AG10803 (cell line): ENCODE measurements around the gene NMNAT3.
"Not testable (repeated sequence)": the region's sequence is repeated elsewhere in the genome, so short reads cannot be mapped to it uniquely, and the experiment has no call there.

Source experiments
- DNase-seq: peaks from one replicate; pipeline ENCODE4 v3.0.0; 2010; ENCODE audit warnings: low read depth
- H3K4me3 ChIP-seq: 2 replicates; pipeline ENCODE4 v1.5.1; 2011; ENCODE audit warnings: mild to moderate bottlenecking, low read length, control low read depth
- TF ChIP-seq, protein P1 (sequence below): conservative IDR thresholded peaks from 2 replicates; pipeline ENCODE4 v1.5.1; 2011; ENCODE audit warnings: mild to moderate bottlenecking, low read length, control low read depth, inconsistent platforms

NMNAT3 gene

DNA sequence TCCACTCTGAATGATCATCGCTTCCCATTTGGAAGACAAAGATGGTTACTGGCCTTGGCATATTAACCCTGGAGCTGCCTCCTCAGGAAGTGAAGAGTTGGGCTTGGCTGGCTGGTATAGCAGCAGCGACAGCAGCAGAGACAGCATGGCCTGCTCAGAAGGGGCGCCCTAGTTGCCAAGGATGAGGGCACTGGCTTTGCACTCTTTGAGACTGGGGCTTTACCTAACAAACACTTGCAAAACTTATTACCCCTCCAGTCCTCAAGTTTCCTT lies 69.7 kb downstream of the NMNAT3 start:
- TF ChIP-seq, protein P1, sequence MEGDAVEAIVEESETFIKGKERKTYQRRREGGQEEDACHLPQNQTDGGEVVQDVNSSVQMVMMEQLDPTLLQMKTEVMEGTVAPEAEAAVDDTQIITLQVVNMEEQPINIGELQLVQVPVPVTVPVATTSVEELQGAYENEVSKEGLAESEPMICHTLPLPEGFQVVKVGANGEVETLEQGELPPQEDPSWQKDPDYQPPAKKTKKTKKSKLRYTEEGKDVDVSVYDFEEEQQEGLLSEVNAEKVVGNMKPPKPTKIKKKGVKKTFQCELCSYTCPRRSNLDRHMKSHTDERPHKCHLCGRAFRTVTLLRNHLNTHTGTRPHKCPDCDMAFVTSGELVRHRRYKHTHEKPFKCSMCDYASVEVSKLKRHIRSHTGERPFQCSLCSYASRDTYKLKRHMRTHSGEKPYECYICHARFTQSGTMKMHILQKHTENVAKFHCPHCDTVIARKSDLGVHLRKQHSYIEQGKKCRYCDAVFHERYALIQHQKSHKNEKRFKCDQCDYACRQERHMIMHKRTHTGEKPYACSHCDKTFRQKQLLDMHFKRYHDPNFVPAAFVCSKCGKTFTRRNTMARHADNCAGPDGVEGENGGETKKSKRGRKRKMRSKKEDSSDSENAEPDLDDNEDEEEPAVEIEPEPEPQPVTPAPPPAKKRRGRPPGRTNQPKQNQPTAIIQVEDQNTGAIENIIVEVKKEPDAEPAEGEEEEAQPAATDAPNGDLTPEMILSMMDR: no peak
- no peak for DNase-seq

DNA sequence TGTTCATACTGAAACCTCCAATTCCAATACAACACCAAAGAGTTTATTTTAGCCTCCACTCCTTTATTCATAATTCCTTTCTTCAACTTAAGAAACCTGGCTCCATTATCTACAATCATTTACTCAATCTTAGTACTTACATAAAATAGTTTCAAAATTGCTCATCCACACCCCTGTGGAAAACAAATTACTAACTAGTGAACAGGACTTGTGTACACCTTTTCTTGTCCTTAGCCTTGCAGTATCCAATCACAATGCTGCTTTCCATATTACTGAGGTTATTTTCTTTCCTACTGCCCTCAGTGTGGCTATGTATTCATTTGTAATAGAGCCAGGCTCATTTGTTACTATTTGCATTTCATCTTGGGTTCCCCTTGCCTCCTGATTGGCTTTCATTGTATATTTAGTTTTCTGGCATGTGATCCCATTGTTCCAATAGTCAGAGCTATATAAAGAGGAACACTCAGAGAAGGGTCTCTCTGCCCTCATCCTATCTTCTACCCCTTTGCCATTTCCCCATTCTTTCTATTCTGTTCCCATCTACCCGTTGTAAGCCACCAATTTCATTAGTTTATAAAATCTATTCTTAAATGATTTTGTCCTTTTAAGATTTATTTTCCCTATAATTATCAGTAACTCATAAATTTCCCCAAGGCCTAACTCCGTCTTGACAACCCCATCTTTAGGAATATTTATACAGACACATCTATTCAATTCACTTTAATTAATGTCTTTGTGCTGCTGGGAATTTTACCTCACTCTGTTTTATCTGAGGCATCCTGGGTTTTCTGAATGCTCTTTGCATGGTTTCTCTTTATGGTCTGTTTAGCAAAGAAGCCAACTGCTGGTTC lies 70.3 kb downstream of the NMNAT3 start:
- TF ChIP-seq, protein P1: no peak
- DNase-seq: no peak

More for the DNA sequence above, 69.7 kb downstream of the NMNAT3 start:
- H3K4me3 ChIP-seq: no peak overlapping the region

DNA sequence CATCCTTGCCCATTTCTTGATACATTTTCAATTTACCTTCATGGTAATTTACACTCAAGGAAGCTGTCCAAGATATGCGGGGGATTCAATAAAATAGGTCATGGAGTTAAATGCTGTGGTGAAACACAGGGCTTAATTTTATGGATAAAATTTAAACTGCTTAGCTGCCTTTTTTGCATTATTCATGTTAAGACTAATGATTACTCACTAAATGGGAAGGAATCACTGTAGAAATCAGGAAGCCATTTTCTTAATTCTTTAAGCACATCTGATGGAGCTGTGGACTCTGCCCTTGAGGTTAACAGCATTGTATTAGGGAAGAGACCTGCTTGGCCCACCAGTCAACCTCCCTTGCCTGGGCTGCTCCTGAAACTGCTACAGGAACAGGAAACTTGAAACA lies 75.8 kb downstream of the NMNAT3 start:
- DNase-seq: no peak
- TF ChIP-seq, protein P1: no peak
- no peak overlapping the region for H3K4me3 ChIP-seq

More for the DNA sequence above, 70.3 kb downstream of the NMNAT3 start:
- no peak overlapping the region for H3K4me3 ChIP-seq

DNA sequence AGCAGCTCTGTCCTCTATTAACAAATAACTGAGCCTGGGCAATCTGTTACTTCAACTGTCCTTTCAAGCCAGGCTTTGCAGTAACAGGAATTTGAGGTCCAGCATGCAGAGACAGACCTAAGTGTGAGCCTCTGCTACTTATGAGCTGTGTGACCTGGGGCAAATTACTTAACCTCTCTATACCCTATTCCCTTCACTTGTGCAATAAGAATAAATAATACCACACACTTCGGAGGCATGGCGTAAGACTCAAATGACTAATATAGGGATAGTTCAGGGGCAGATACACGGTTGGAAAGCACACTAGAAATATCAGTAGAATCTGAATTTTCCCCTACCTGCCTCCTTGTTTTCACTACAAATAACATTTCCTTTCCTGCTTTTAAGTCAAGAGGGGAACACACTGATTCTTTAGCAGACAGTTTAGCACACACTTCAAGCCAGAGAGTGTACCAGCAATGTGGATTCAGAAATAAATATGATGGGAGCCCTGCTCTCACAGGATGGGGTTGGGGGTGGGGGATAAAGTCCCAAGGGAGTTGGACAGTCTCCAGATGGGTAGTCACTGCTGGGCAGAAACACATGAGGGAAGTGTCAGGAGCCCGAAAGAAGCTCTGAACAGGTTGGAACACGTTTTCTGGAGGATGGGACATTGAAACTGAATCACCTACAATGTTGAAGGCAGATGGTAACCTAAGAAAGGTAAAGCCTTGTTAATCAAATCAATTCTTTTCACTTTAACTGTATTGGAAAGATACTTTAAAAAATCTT lies 76.4 kb downstream of the NMNAT3 start:
- DNase-seq: no peak
- H3K4me3 ChIP-seq: no peak overlapping the region
- TF ChIP-seq, protein P1: no peak

DNA sequence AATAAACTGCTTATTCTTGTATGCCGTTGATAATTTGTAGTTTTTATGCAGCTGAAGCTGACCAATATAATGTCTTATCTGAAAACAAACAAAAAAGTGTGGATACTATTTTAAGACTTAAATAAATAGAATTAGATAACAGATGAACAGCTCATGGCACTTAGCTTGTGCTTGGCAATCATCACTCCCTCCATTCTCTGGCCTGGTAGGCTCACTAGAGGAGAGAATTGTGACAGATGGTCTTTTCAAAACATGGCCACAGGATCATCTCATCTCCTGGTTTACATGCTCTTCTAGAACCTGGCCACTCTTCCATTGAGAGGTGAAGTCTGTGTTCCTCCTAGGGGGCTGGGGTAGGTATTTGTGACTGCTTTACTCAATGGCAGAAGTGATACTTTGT lies 79.8 kb downstream of the NMNAT3 start:
- no peak for DNase-seq
- no peak overlapping the region for H3K4me3 ChIP-seq
- TF ChIP-seq, protein P1: no peak

DNA sequence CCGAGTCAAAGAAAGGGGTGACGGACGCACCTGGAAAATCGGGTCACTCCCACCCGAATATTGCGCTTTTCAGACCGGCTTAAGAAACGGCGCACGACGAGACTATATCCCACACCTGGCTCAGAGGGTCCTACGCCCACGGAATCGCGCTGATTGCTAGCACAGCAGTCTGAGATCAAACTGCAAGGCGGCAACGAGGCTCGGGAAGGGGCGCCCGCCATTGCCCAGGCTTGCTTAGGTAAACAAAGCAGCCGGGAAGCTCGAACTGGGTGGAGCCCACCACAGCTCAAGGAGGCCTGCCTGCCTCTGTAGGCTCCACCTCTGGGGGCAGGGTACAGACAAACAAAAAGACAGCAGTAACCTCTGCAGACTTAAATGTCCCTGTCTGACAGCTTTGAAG lies 86.6 kb downstream of the NMNAT3 start:
- not testable (repeated sequence) for H3K4me3 ChIP-seq, DNase-seq

DNA sequence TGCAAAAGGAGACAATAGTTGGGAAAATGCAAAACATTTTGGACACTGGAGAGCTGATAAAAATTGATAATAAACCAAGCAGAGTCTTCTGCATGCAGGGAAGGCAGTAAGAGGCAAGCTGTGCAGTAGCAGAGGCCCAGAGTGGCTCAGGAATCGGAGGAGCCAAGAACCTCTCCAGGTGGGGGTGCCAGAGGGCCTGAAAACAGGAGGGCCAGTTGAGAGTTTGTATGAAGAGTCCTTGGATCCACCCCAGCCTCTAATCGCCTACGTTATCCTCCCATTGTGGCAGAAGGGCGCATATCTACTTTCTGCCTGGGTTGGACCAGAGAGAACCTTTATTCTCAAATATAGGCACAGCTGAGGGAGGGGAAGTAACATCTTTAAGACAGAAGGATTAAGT lies 89.3 kb downstream of the NMNAT3 start:
- H3K4me3 ChIP-seq: no peak overlapping the region
- DNase-seq: no peak
- TF ChIP-seq, protein P1: no peak
